ENCODE measurements around the gene DNAAF5. TPM values are rescaled to one million over a fixed set of nuclear protein-coding genes. Genes with fewer than 3 reads are reported as not detected.

The DNAAF5 gene
- total and polyA plus RNA-seq, 2 of the 13 experiments (the other 11 are each of a cell fraction or from before 2014, with no cell fraction given), result 11.9 to 21.5 TPM

GRCh38 chr7:816300-816750 is 89.8 kb downstream of the DNAAF5 start (continued):
- TF ChIP-seq SP4 (CRISPR knock-in tag; IDR thresholded peaks at IDR 0.05) (peak; percentile 27; the same call in 1 of the 2 replicates), GABPA (IDR thresholded peaks at IDR 0.05; ENCODE audit: low read depth, low read length) (no peak), GABPA (CRISPR knock-in tag; IDR thresholded peaks at IDR 0.05; ENCODE audit: low read depth) (no peak), E2F2 (CRISPR knock-in tag; IDR thresholded peaks at IDR 0.05; ENCODE audit: borderline replicate concordance) (no peak), ZBTB46 (CRISPR knock-in tag; IDR thresholded peaks at IDR 0.05; ENCODE audit: borderline replicate concordance) (no peak), ARHGAP35 (CRISPR knock-in tag; IDR thresholded peaks at IDR 0.05; ENCODE audit: borderline replicate concordance) (no peak), THAP11 (CRISPR knock-in tag; IDR thresholded peaks at IDR 0.05) (0 out of 2 replicates have a peak, but pooled peaks have one; percentile 33), ZNF639 (CRISPR knock-in tag; conservative IDR thresholded peaks at IDR 0.05) (no peak), ZFY (CRISPR knock-in tag; IDR thresholded peaks at IDR 0.05) (peak; percentile 91), NFIB (CRISPR knock-in tag; IDR thresholded peaks at IDR 0.05; ENCODE audit: borderline replicate concordance) (no peak), GTF3A (CRISPR knock-in tag; conservative IDR thresholded peaks at IDR 0.05) (no peak), ZNF660 (CRISPR knock-in tag; IDR thresholded peaks at IDR 0.05; ENCODE audit: borderline replicate concordance, low read depth) (no peak), U2AF2 (IDR thresholded peaks at IDR 0.05; ENCODE audit: low read depth, low read length) (no peak), ZSCAN20 (CRISPR knock-in tag; IDR thresholded peaks at IDR 0.05; ENCODE audit: borderline replicate concordance) (no peak), CAMTA2 (CRISPR knock-in tag; IDR thresholded peaks at IDR 0.05; ENCODE audit: borderline replicate concordance) (no peak), CEBPB (IDR thresholded peaks at IDR 0.05; ENCODE audit: borderline replicate concordance, low read depth, low read length) (no peak), ZNF616 (CRISPR knock-in tag; IDR thresholded peaks at IDR 0.05; ENCODE audit: low read depth) (no peak), ZNF251 (CRISPR knock-in tag; IDR thresholded peaks at IDR 0.05) (no peak), MED13 (CRISPR knock-in tag; IDR thresholded peaks at IDR 0.05) (no peak), DRAP1 (CRISPR knock-in tag; IDR thresholded peaks at IDR 0.05) (0 out of 2 replicates have a peak, but pooled peaks have one; percentile 13), ZNF674 (CRISPR knock-in tag; IDR thresholded peaks at IDR 0.05; ENCODE audit: low read depth) (no peak), ATM (IDR thresholded peaks at IDR 0.05; ENCODE audit: borderline replicate concordance) (no peak), ZNF12 (CRISPR knock-in tag; IDR thresholded peaks at IDR 0.05) (no peak), ZBTB37 (CRISPR knock-in tag; IDR thresholded peaks at IDR 0.05) (no peak)

Measured in HepG2 (cell line).